Left forelimb (tissue), 1 donor: ENCODE measurements around the gene SERPINH1.

Source experiments
- DNase-seq: peaks from one replicate; pipeline ENCODE4 v3.0.0-alpha.2; 2018; ENCODE audit warnings: low spot score

SERPINH1 gene

GRCh38 chr11:75562048-75562835 is at the start of gene SERPINH1:
SERPINH1 (plus strand) TSS chr11:75562253; CDS start chr11:75566350, 4,097 bp downstream.
- peak; percentile 93 for DNase-seq

DNA sequence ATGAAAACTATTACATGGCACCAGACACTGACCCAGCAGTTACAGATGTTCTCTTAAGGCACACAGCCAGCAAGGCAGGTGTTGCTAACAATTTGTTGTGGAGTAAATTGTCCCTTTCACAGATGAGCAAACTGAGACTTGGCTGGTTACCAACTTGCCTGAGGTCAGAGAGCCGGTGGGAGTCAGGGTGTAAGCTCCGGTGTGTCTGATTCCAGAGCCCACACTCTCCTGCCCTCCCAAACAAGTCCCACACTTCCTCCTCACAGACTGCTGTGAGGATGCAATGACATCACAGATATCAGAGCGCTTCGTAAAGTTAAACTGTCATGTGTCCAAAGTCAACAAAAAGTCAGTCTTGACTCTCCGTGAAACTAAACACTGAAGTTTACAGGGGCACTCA is 48.8 kb upstream of the SERPINH1 start:
- no peak for DNase-seq

DNA sequence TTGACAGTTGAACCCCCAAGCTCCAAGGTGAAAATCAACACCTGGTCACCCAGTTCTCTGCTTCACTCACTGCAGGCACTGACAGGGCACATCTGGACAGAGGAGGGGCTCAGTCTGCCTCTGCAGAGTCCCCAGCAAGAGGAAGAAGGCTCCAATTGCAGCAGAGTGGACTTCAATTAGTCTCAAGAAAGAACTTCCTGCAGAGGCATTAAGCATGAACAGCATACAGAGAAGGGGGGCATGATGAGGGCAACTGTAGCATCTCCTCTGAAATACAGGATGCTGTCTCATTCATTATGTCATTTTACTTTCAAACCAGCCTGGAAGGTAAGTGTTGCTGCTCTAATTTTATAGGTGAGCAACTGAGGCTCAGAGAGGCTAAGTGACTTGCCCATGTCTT is 47.5 kb upstream of the SERPINH1 start:
- no peak for DNase-seq

DNA sequence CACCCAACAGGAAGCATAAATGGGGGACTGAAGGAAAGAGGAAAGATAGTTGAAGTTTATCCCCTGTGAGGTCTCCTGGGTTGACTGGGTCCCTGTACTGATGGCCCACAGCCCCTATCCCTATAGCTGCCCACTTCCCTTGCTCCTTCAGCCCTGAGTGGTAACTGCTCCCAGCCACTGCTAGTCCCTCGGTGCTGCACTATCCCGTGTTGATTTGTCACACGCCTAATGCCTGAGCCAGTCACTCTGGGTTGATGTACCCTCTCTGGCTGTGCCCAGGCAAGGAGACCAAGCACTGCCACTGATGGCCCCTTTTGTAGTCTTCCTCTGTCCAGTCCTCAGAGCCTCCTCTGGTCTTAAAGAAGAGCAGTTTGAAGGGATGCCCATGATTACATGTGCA is 45.9 kb upstream of the SERPINH1 start:
- no peak for DNase-seq

GRCh38 chr11:75516886-75517285 is 45.2 kb upstream of the SERPINH1 start:
- no peak for DNase-seq

DNA sequence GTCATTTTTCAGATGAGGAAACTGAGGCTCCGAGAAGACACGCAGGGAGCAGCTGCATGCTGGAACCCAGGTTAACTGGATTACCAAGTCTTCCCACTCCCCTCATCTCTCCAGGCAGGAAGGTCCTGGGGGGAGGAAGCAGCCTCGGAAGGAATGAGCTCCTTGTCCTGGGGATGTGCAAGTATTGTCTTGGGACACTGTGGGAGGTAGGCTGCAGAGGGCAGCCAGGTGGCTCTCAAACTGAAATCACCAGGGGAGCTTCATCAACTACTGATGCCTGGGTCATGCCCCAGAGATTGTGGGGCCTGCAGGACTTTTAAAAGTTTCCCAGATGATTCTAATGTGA is 43.9 kb upstream of the SERPINH1 start:
- DNase-seq: no peak

- no peak for DNase-seq
Measured at GRCh38 chr11:75518771-75519653, 43.0 kb upstream of the SERPINH1 start.

DNA sequence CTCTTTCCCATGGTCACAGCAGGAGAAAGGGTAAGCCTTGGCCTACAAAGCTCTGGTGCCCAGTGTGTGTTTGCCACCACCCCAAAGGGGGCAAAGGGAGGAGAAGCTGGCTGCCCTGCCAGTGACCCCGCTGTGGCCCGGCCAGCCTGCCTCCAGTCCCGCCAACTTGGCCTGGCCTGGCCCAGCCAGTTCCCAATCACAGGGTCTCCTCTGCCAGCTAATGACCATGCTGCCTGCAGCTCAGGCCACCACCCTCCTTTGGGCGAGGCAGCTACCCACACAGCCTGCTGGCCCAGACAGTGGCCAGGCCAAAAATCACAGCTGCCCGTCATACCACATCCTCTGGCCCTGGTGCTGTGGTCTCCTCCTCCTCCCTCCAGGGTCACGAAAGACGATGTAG is 41.4 kb upstream of the SERPINH1 start:
- no peak for DNase-seq

DNA sequence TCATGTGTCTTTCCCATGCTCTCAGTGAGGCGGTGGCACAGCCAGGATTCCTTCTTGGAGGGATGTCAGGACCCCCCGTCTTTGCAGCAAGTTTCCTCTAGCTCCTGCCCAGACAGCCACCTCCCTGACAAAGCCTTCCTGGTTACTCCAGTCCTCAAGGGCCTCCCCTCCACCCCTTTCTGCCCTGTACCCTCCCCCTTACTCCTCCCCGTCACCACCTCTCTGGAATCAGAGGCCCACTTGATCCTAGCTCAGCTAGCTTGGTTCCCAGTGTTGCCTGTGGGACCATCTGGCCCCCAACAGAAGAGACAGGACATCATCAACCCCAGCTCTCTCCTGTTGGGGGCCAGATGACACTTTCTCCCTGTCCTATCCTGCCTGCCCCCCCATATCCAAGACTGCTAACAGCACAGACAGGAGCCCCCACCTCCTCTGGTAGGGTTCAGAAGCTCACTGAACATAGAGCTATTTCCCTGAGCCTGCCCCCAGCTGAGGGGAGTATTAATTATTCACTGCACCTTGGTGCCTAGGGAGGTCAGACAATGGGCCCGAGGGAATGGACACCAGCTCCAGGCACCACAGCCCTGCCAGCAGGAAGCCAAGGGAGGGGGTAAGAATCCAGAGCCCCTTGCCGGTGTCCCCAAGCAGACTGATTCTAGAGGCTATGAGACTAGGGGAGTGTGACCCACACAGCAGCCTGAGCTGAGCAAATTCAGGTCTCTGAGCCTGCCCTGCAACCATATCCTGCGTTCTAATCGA is 39.6 kb upstream of the SERPINH1 start:
- DNase-seq: no peak

DNA sequence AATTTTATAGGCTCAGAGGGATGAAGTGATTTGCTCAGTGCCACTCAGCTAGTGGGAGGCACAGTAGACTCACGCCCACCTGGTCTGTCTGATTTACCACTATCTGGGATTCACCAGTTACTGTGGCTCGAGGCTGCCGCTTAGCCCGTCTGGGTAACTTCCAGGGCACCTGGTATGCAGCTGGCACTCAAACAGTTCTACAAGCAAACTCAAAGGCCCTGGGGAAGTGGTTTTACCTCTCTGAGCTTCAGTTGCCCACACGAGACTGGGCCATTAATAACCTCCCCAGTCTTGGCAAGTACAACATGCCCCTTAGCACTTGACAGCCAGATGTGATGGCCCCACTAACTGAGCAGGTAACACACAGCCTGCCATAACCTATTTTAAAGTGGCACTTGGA is 38.9 kb upstream of the SERPINH1 start:
- no peak for DNase-seq

- DNase-seq: no peak
Measured at GRCh38 chr11:75523811-75524664, 38.0 kb upstream of the SERPINH1 start.

DNA sequence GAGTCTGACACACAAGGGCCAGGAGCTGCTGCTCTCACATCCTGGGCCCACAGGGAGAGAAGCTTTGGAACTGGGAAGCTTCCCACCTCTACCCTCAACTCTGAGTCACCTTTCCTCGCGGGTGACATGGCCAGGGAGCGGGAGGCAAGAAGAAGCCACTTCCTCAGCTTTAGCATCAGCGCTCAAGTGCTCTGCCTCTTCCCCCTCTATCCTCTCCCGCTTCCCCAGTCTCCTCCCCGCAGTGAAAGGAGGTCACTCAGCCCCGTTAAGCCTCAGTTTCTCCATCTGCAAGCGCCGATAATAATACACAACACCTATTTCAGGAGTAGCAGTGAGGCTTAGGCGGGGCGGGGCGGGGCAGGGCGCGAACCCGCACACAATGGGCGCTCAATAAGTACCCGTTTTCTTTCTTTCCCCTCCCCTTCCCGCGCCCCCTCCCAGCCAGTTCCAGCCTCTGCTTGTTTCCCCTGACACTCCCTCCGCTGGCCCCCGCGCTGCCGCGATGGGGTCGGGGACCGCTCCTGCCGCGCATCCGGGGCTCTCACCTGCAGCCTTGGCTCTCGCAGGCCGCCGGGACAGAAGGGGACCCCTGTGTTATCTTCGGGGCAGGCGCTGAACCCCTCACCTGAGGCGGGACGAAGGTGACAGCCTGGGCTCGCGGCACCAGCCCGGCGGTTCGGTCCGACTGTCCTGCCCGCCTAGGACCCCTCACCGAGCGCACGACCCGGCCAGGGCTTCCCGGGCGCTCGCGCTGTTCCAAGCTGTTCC is 37.2 kb upstream of the SERPINH1 start:
- DNase-seq: no peak

DNA sequence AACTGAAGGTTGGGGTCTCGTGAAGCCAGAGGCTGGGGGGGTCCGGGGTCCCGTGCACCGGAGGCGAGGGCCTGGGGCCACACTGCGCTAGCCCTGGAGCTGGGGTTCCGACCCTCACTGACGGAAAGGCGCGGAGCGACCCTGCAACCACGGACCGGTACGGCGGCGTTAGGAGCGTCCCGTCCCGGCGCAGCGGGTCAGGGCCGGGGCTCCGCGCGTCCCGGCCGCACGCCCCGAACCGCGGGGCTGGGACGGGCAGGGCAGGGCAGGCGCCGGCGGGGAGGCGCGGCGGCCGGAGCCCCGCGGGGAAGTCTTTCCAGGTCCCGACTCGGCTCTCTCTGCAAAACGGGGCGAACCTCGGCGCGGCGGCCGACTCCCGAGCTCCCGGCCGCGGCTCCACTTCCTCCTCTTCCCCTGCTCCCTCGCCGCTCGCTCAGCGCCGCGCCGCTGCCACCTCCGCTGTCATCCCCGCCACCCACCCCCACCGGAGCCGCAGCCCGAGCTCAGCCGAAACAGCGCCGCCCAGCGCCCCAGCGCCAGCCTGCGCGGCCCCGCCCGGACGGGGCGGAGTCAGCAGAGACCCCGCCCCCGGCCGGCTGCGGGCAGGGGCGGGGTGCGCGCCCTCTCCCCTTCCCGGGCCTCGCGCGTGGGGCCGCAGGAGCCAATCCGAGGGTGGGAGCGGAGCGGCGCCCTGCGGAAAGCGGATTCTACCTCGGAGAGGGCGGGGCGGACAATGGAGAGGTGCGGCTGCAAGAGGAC is 36.4 kb upstream of the SERPINH1 start, which contains the start of gene GDPD5:
TSS of gene GDPD5 (minus strand) at position 509 of the 759 bp plus-strand sequence. CDS start 48,206 bp downstream, outside the sequence.
- DNase-seq: peak; percentile 91

- DNase-seq: no peak
Measured at GRCh38 chr11:75526192-75526541, 35.9 kb upstream of the SERPINH1 start.

- DNase-seq: no peak
Measured at GRCh38 chr11:75527130-75527529, 34.9 kb upstream of the SERPINH1 start.

GRCh38 chr11:75527938-75528735 is 33.9 kb upstream of the SERPINH1 start:
- DNase-seq: no peak

GRCh38 chr11:75530577-75530976 is 31.5 kb upstream of the SERPINH1 start:
- DNase-seq: no peak

- DNase-seq: no peak
Measured at GRCh38 chr11:75531325-75531724, 30.7 kb upstream of the SERPINH1 start.
